HG03521 (cell line): ENCODE measurements around the gene GADD45GIP1.
A peak's percentile ranks its signal among the peaks of the same experiment; 100 is the strongest.

ENCODE experiments used
- ATAC-seq: cut with Tn5 transposase; IDR thresholded peaks from one replicate; pipeline ENCODE4 v1.9.1; 2021; ENCODE audit warnings: mild to moderate bottlenecking, moderate library complexity; ENCODE audit not compliant: unreplicated experiment

The GADD45GIP1 gene

DNA sequence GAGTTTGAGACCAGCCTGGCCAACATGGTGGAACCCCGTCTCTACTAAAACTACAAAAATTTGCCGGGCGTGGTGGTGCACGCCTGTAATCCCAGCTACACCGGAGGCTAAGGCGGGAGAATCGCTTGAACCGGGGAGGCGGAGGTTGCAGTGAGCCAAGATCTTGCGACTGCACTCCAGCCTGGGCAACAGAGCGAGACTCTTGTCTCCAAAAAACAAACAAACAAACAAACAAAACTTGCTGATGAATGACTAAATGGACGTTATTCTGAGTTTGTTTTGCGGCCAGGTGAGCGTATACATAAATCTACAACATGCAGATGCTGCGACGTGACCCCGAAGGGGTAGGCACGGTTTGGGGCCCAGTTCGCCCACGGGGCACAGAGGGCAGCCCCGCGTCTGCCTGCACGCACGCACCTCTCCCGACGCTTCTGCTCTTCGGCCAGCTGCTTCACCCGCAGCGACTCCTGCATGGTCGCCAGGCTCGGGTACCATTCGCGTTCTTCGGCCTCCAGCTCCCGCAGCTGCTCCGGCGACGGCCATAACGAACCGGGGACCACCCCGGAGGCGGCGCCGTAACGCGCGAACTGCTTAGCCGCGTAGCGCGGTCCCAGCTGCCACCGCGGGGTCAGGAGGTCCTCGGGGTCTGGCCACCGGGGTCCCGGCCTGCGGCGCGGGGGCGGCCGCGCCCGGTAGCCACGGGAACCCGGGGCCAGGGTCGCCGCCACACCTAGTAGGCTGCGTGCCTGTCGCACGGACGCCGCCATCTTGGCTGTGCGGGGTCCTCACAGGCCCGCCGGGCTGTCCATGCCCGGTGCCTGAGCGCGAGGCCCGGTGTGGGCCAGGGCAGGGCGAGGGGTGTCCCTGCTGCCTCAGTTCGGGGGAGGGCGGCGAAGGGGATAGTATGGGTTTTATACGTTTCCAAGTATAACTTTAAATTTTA lies at the start of gene GADD45GIP1:
TSS of gene GADD45GIP1 (minus strand) at position 778 of the 943 bp plus-strand sequence. CDS start at position 767, 11 bp downstream.
- ATAC-seq, result peak; percentile 72

DNA sequence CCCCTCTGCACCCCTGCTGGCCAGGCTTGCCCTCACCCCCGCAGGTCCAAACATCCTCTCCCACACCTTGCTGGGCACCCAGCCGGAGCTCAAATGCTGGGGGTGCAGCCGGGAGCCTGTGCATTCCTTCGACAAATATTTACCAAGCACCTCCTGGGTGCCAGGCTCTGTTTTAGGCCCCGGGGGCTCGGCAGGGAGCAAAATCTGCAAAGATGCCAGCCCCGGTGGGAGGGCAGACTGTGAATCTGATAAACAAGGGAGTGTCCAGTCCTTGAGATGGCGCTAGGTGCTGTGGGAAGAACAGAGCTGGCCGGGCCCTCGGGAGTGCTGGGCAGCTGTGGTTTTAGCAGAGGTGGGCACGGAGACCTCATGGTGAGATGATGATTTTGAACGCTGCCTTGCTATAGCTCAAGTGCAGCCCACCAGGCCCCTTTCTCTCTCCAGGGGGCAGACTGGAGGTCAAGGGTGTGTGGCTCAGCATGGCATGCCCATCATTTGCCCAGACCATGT lies 48.9 kb upstream of the GADD45GIP1 start:
- no peak for ATAC-seq

DNA sequence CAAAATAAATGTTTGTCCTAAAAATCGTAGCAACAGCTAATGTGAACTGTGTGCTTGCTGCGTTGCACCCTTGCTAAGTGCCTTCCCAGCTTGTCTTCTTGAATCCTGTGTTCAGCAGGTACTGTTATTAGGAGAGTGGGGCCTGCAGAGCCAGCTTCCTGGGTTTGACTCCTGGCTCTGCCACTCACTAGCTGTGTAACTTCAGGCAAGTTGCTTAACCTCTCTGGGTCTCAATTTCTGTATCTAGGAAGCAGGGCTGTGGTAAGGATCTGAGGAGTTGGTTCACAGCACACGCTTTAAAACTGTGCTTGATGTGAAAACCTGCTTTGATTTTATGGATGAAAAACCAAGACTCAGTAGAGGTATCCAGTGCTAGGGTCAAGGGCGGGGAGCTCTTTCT lies 48.2 kb upstream of the GADD45GIP1 start:
- no peak for ATAC-seq

DNA sequence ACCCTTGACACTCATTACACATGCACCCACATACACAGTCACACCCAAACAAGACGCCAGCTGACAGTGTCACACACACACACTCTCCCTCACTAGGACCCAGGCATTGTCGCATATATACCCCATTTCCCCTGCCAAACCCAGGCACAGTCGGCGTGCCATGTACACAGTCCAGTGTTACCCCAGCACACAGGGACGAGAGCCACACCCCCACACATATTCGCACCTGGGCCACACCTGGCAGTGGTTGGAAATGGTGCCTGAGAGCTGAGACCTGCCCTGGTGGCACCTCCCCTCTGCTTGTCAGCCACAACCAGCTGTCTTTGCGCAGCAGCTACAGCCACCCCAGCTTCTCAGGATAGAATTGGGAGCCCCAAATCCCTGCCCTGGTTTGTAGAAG lies 47.2 kb upstream of the GADD45GIP1 start:
- no peak for ATAC-seq

DNA sequence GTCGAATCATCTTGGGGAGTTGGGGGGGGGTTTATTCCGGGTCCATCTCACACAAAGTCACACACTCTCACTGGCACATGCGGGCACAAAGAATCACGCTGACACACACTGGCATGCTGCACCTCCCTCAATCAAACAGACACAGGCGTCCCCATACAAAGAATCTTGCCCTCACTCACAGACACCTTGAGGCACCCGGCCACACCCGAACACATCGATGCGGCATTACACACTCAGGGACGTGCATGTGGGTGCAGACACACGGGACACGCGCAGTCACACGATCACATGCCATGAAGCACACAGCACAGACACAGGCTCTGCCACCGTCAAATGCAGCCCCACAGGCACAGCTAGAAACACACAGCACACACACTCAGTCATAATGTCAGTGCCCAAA lies 46.1 kb upstream of the GADD45GIP1 start:
- no peak for ATAC-seq

DNA sequence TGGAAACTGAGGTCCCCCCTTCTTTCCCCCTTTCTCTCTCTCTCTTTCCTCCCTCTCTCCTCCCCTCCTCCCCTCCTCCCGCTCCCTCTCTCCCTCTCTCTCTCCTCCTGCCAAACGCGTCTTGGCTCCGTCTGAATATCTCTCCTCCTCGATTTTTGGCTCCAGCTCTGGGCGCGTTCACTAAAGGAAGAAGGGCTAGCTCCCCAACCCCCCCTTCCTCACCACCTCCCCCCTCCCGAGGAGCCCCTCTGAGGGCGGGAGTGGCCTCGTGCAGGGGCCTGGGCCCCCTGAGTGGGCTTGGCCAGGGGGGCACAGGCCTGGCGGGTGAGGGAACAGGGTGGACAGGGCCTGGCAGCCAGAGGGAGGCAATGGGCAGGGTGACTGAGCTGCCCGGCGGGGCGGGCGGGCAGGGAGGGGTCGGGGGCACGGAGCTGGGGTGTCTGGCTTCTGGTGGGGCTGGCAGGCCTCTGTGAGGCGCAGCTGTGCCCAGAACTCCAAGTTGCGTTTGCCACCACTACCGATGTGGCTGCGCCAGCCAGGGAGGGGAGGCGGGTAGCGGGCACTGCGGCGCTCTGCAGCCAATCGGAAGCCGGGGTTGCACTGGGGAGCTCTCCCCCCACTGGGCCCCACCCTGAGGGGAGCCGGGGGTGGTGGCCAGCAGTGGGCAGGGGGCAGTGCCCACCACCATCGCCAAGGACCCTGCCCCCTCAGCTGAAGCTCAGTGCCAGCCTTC lies 45.3 kb upstream of the GADD45GIP1 start:
- no peak for ATAC-seq

DNA sequence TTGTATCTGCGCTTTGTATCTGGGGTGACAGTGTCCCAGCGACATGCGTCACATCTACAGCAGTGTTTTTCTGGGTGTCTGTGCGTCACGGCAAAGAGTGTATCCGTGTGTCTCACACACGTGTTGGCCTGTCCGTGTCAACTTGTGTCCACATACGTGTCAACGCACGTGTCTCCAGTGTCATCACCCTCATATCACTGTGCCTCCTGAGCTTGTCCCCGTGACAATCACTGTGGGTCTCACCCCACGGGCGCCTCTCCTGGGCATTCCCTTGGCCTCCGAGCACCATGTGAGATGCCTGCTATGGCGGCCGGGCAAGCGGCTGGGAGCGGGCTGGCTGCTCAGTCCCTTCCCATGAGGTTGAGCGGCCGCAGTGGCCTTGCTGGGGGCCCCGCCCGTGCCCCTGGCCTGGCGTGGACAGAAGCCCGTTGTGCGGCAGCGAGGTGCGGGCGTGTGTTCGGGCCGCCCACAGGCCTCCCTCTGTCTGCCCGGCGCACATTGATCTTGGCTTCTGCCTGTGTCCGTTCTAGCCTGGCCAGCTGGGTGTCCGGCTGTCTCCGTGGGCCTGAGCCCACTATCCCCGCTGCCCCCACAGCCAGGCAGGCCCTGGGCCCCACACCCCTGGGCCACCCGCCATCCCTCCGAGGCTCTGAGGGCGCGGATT lies 44.6 kb upstream of the GADD45GIP1 start:
- no peak for ATAC-seq

DNA sequence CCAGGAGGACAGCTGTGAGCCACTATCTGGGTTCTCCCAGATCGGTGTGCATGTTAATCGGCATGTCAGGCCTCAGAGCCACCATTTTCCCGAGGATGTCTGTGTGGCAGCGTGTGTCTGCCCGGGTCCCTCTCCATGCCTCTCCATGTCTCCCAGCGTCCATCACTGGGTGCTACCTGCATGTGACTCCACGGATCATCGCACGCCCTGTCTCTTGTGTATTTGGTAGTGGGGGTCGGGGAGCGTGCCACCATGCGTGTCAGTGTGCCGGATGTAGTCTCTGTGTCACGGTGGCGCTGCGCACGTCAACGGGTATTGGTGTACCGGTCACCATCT lies 44.1 kb upstream of the GADD45GIP1 start:
- ATAC-seq, result no peak

DNA sequence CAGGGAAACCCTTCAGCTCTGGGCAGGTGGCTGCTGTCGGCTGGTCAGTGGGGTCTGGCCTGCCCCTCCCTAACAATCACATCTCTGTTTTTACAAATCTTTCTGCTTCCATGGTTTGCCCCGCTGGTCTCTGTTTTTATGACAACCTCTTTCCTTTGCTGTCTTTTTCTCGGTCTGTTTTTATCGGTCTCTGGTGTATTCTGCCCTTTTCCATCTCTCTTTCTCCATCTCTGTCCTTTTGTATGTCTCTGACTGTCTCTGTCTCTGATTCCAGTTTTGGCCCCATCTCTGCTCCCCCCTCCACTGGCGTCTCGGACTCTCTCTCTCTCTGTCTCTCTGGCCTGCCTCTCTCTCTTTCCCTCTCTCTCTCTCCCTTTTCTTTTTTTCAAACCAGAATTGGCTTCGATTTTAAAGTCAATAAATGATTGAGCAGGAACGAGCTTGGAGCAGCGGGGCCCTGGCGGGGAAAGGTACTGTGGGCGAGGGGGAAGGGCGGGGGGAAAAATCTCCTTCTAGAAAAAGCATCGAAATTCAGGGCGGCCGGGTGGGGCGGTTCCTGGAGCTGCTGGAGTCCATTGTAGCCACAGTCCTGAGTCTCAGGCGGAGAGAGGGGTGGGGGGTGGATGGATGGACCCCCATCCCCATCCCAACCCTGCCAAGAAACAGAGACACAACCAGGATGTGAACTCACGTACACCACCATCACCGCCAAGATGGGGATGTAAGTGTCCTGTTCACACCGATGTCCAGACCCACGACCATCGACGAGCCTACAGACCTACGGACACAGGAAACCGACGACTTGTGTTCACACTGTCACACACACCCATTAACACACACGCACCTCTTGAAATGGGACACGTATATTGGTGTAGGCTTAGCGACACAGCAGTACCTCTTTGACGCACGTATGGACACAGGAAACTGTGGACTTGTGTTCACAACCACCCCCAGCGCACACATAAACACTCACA lies 41.2 kb upstream of the GADD45GIP1 start:
- ATAC-seq, result no peak

DNA sequence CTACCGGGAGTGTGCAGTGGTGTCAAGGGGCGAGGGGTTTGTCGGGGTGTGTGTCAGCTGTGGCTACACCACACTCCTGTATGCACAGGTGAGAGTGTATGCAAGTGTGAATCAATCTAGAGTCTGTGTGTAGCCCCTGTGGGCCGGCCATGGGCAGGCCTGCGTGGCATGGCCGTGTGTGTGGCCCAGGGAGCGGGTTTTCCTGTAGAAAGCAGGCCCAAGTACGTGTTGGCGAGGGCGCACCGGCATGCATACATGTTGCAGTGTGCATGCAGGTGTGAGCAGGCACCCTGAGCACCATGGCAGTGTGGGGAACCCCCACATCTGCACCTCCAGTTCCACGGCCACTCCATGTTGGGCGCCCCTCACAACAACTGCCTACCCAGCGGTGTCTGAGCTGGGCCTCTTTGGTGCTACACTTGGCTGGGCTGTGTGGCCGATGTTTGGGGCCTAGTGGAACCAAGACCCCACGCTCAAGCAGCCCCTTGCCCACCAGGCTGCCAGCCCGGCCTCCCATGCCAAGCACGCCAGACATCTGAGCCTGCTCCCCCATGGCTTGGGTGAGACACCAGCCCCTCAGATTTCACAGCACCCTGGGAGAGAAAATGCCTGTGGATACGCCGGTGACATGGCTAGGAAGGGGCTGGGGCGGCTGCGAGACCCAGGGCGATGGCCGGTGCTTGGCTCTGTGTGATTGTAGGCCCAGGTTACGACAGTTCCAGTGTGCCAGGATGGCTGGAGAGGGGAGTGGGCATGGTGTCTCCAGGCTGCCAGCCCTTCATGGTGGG lies 40.4 kb upstream of the GADD45GIP1 start:
- no peak for ATAC-seq

DNA sequence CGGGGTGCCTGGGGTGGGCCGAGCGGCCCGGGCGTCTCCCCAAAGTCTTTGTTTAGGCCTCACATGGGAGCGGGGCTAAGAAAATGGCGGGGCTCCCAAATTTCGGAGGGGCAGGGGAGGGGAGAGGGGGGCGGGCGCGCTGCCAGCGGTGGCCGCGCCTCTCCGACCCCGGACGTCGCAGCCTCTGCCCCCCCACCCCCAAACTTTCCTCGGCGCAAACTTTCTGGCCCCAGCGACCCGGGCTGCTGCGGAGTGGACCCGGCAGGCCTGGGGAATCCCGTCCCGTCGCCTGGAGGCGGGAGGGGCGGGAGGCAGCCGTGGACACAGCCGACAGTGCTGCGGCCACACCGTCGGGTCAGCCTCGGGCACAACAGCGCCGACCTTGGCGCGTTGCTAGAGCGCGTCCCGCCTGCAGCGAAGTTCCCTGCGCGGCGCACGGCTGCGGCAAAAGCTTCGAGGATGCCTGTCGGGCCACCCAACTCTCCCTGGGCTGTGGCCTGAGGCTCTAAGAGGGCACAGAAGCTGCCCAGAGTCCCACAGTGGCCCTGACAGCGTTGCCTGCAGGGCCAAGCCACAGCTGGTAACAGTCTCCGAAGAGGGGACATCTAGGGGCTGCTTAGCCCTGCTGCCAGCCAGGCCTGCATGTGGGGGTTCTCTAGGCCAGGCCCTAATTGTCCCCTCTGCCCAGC lies 39.5 kb upstream of the GADD45GIP1 start:
- ATAC-seq, result no peak

DNA sequence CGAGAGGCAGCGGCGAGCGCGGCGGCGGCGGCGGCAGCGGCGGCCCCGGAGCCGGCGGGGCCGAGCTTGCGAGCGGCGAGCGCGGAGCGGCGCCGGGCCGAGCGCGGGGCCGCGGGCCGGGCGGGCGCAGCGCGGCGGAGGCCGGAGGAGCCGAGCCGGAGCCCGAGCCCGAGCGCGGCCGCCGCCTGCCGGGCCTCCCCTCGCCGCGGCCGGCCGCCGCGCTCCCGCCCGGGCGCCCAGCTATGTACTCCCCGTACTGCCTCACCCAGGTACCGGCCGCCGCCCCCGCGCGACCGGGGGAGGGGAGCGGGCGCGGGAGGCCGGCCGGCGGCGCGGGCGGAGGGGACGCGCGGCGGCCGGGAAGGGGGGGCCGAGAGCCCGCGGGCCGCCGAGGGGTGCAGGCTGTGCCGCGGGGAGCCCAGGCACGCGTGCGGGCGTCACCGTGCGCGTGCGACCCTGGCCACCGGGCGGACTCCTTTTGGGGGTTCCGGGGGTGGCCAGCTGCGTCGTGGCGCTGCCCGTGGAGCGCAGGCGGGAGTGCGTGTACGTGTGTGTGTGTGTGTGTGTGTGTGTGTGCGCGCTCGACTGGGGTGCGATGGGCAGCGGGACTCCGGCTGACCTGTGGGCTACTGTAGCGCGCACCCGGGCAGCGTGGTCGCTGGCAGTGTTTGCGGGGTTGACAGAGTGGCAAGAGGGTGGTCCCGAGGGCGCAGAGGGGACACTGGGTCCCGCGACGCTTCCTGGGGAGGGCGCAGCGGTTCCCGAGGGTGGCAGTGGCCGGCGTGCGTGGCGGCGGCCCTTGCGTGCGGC lies 38.8 kb upstream of the GADD45GIP1 start:
- ATAC-seq, result no peak

DNA sequence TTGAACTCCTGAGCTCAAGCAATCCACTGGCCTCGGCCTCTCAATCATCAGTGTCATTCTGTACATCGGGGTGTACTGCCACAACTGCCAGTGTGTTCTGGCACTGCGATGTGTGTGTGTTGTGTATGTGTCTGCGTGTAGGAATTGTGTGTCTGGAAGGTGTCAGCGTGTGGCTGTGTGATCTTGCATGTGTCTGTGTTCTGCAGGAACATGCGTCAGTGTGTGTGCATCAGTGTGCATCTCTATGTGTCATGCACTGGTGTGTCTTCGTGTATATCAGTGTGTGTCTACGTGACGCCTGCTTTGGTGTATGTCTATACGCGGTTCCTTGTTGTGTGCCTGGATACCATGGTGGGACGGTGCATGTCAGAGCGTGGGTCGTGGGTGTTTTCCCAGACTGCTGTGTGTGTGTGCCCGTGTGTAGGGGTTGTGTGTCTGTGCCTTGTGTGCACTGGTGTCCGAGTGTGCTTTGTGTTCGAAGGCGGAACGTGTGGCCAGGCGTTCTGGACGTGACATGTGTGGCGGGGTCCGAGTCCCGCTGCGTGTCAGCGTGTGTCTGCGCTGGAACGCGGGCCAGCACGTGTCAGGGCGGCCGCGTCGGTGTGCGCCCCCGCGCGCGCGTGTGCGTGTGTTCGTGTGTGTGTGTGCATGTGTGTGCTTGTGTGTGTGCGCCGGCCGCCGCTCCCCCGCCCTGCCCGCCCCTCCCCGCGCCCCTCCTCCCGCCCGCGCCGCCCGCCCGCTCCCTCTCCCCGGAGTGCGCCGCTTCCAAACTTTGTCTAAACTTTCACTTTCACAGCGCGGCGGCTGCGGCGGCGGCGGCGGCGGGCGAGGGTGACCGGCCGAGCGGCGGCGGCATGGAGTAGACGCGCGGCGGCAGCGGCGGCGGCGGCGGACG lies 37.9 kb upstream of the GADD45GIP1 start, which contains the start of gene NFIX:
TSS of gene NFIX (plus strand) at position 775 of the 895 bp plus-strand sequence. CDS start 363 bp downstream, outside the sequence.
- no peak for ATAC-seq

DNA sequence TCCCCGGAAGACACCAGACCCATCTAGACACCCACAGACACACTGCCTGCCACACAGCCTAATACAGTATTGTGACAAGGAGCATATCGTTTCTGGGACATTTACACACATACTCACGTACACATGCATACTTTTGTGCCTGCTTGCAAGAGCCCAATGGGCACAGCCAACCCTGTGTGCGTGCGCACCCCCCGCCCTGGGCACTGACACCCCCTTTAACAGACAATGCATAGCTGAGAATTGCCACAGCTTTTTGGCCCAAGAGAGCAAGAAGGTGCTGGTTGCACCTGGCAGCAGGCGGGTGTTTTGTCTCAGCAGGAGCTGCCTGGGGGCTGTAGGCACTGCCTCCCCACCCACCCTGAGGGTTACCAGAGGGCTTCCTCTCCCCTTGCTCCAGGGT lies 36.5 kb upstream of the GADD45GIP1 start:
- ATAC-seq, result no peak

DNA sequence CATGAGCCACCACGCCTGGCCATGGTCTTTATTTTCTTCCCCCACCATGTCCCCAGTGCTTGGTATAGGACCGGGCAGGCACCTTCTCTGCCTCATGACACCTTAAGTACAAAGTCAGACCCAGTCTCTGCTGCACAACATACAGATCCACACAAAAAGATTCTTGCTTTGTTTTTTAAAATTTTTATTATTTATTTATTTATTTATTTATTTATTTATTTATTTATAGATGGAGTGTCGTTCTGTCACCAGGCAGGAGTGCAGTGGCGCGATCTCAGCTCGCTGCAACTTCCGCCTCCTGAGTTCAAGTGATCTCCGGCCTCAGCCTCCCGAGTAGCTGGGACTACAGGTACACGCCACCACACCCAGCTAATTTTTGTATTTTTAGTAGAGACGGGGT lies 35.7 kb upstream of the GADD45GIP1 start:
- no peak for ATAC-seq

DNA sequence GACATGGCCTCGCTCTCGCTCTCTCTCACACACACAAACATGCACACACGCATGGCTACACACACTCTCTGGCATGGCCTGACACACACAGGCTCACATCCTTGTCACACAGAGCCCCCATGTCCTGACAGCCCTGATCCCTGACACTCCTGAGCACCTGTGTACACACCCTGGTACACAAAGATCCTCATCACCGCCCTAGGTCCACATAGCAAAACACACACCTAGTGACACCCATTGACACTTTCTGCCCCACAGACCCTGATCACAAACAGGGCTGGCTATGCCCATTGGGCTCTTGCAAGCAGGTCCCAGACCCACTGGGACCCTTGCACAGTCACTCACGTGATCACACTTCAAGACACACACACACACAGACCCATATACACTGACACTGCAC lies 34.3 kb upstream of the GADD45GIP1 start:
- ATAC-seq, result no peak

DNA sequence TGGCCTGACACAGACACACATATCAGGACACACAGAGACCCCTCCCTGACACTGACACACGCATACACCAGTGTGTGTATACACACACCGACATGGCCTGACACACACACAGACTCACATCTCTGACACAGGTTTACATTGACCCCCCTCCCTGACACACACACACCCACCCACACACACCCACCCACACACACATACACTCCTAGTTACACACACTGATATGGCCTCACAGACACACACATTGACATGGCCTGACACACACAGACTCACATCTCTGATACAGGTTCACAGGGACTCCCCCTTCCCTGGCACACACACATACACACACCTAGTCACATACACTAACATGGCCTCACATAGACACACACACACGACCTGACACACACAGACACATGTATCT lies 33.8 kb upstream of the GADD45GIP1 start:
- ATAC-seq, result no peak
